Endothelial cell of umbilical vein (primary cell): ENCODE results near the gene HDAC3. TPM values are rescaled to one million over a fixed set of nuclear protein-coding genes. Genes with fewer than 3 reads are reported as not detected.

Experiments
- BruUV-seq: library from RNA; stranded (reverse); fragments of 400-500 nt; replicated peaks from 2 replicates; lab custom pipeline; 2021; lab: Mats Ljungman, UMichigan
- CTCF ChIA-PET: fragments of 300-600, 350-600 bp; sonication (Branson Sonifier 250); formaldehyde crosslinking; loops from one replicate; lab custom pipeline; 2021; ENCODE audit warnings: antibody characterized with exemption, inconsistent platforms; lab: Charles Lee
- POLR2A ChIA-PET: fragments of 300-600, 350-600 bp; sonication (Branson Sonifier 250); formaldehyde crosslinking; loops from one replicate; lab custom pipeline; 2021; ENCODE audit warnings: antibody characterized with exemption, inconsistent platforms; lab: Charles Lee
- DNase-seq: peaks from one replicate; pipeline ENCODE4 v3.0.0-alpha.2; 2011; ENCODE audit warnings: low read depth, low spot score
- FAIRE-seq: peaks from 2 replicates; lab custom pipeline; 2011; peaks lifted over from hg19 to GRCh38; lab: Jason Lieb, UNC
- H2AFZ ChIP-seq: 2 replicates; pipeline ENCODE4 v1.6.0; 2012; ENCODE audit warnings: low read depth, low read length, control low read depth, inconsistent platforms
- H3K27ac ChIP-seq: 2 replicates; pipeline ENCODE4 v1.5.1; 2011; ENCODE audit warnings: low read depth, mild to moderate bottlenecking, control low read depth, low read length, moderate library complexity; ENCODE audit not compliant: insufficient read depth
- H3K27me3 ChIP-seq, 2 experiments: 2 replicates each; pipeline versions ENCODE4 v1.6.0 to v1.6.1; 2011; ENCODE audit warnings: low read length in 2 of 2, mixed read lengths in 1 of 2; ENCODE audit not compliant: control insufficient read depth in 2 of 2, insufficient read depth in 2 of 2
- H3K36me3 ChIP-seq, 2 experiments: 2 replicates in 1 of 2; 3 replicates in 1 of 2; pipeline ENCODE4 v1.5.1; 2011; ENCODE audit warnings: low read length in 2 of 2, mild to moderate bottlenecking in 1 of 2, moderate library complexity in 1 of 2; ENCODE audit not compliant: control insufficient read depth in 2 of 2, insufficient read depth in 2 of 2; ENCODE audit errors: extremely low read depth in 1 of 2
- H3K4me1 ChIP-seq: 3 replicates; pipeline ENCODE4 v1.5.1; 2011; ENCODE audit warnings: mild to moderate bottlenecking, low read length; ENCODE audit not compliant: control insufficient read depth, insufficient read depth; ENCODE audit errors: extremely low read depth
- H3K4me2 ChIP-seq: 2 replicates; pipeline ENCODE4 v1.6.1; 2011; ENCODE audit warnings: low read length, control low read depth, mixed read lengths; ENCODE audit not compliant: insufficient read depth
- H3K4me3 ChIP-seq, 3 experiments: fragments of 200-600 bp in 1 of 3; sonication (generic), shearing (Covaris generic) in 1 of 3; replicated peaks in 1 of 3; 2 replicates each; pipeline ENCODE4 v1.5.1; 2011 to 2016; ENCODE audit warnings: control low read depth in 3 of 3, low read length in 3 of 3, mild to moderate bottlenecking in 2 of 3, inconsistent platforms in 1 of 3, low read depth in 1 of 3, moderate library complexity in 1 of 3; ENCODE audit not compliant: insufficient read depth in 1 of 3
- H3K79me2 ChIP-seq: 2 replicates; pipeline ENCODE4 v1.6.0; 2012; ENCODE audit warnings: low read length, inconsistent platforms; ENCODE audit not compliant: control insufficient read depth, insufficient read depth
- H3K9ac ChIP-seq: replicated peaks from 2 replicates; pipeline ENCODE3; 2011; ENCODE audit warnings: low read length, control low read depth; ENCODE audit not compliant: insufficient read depth; ENCODE audit errors: extremely low read depth
- H3K9me1 ChIP-seq: replicated peaks from 3 replicates; pipeline ENCODE4 v1.6.0; 2011; ENCODE audit warnings: mild to moderate bottlenecking, low read length; ENCODE audit not compliant: control insufficient read depth, insufficient read depth; ENCODE audit errors: extremely low read depth
- H3K9me3 ChIP-seq: replicated peaks from 2 replicates; pipeline ENCODE4 v1.5.1; 2012; ENCODE audit warnings: low read length, inconsistent platforms; ENCODE audit not compliant: control insufficient read depth, insufficient read depth
- H4K20me1 ChIP-seq: replicated peaks from 2 replicates; pipeline ENCODE3; 2011; ENCODE audit warnings: mild to moderate bottlenecking, low read length; ENCODE audit not compliant: control insufficient read depth, insufficient read depth; ENCODE audit errors: extremely low read depth
- CTCF ChIP-seq, 2 donors: IDR thresholded peaks; 1 replicate in 1 of 2; 2 replicates in 1 of 2; pipeline ENCODE4 v1.5.1; 2011; ENCODE audit warnings: low read length in 2 of 2, mild to moderate bottlenecking in 2 of 2, moderate library complexity in 2 of 2, control low read depth in 1 of 2, inconsistent platforms in 1 of 2, low read depth in 1 of 2; ENCODE audit not compliant: insufficient read depth in 1 of 2; ENCODE audit errors: extremely low read depth in 1 of 2
- EZH2 ChIP-seq: IDR thresholded peaks from 2 replicates; pipeline ENCODE4 v1.6.1; 2012; ENCODE audit warnings: borderline replicate concordance, low read depth, mild to moderate bottlenecking, moderate library complexity, low read length, inconsistent platforms; ENCODE audit not compliant: severe bottlenecking
- FOS ChIP-seq: IDR thresholded peaks from 2 replicates; pipeline ENCODE4 v1.6.1; 2011; ENCODE audit warnings: mild to moderate bottlenecking, low read length, moderate library complexity, borderline replicate concordance; ENCODE audit not compliant: insufficient read depth
- JUN ChIP-seq: IDR thresholded peaks from 2 replicates; pipeline ENCODE4 v1.6.1; 2011; ENCODE audit warnings: borderline replicate concordance, low read depth; ENCODE audit not compliant: insufficient read length, insufficient read depth
- MYC ChIP-seq: IDR thresholded peaks from one replicate; pipeline ENCODE4 v1.6.1; 2011; ENCODE audit warnings: mild to moderate bottlenecking, low read depth, low read length
- POLR2A ChIP-seq: IDR thresholded peaks from 2 replicates; pipeline ENCODE4 v1.6.1; 2012; ENCODE audit warnings: low read depth, mild to moderate bottlenecking, control low read depth, low read length
- dilution Hi-C: fragments of 300-500 bp; cut with MboI; formaldehyde crosslinking; loops from one replicate; pipeline ENCODE4 v1.15.0; 2019; ENCODE audit warnings: low sequenced_read_pairs; ENCODE audit not compliant: extremely low pct_ligation_motif_present
- intact Hi-C: fragments of 100-400 bp; cut with micrococcal nuclease; formaldehyde crosslinking; loops from one replicate; pipeline ENCODE4 v1.10.0; 2022
- polyA plus RNA-seq, 4 experiments: library from polyadenylated mRNA; depleted of rRNA in 3 of 4; stranded (reverse) in 3 of 4; unstranded in 1 of 4; fragments of >200 nt; gene quantifications; 2 replicates each; pipeline versions ENCODE4 v1.2.1 to v1.2.3, GENCODE V29; 2011 to 2012; ENCODE audit warnings: missing spikeins in 1 of 4
- total RNA-seq: library from RNA; stranded (reverse); gene quantifications from 2 replicates; pipeline ENCODE4 v1.2.3, GENCODE V29; 2021

Gene HDAC3
- total and polyA plus RNA-seq, 2 donors (not counting 3 experiments of a cell fraction or from before 2014, with no cell fraction given): 58.5 to 75.5 TPM

- FAIRE-seq (peak; percentile 68), DNase-seq (peak; percentile 21)
- Histone ChIP-seq H3K9me1 (no peaks in the 10 kb centered on the region), H3K36me3 (peaks cover 6 to 20% of the 10 kb centered on the region in 2 experiments), H3K4me3 (no peak overlapping the region), H3K4me1 (peaks cover 60% of the 10 kb centered on the region), H3K9me3 (no peaks in the 10 kb centered on the region), H3K27ac (no peak overlapping the region), H3K9ac (no peak overlapping the region), H4K20me1 (no peaks in the 10 kb centered on the region), H2AFZ (no peak overlapping the region), H3K79me2 (peaks cover 53% of the 10 kb centered on the region), H3K27me3 (no peaks in the 10 kb centered on the region), H3K4me2 (no peak overlapping the region)
- peak; percentile 31 to 37 for TF ChIP-seq CTCF (IDR thresholded peaks at IDR 0.05; ENCODE audit: extremely low read depth in 1 of 2, insufficient read depth in 1 of 2, low read depth in 1 of 2, low read length in 2 of 2)
- TF ChIP-seq FOS: no peak
- POLR2A ChIA-PET: no interaction called here
- intact Hi-C loops (no loop called here), dilution Hi-C loops (no loop called here)
- no TSS peak for BruUV-seq
- CTCF ChIA-PET: interaction anchor here (1.2 to 2.7 kb wide), 7 partner anchors 10 to 283 kb away, joined by 3 to 16 read pairs (median 5); partner anchors contain the start of genes DELE1 and PCDH1
Observed at GRCh38 chr5:141677415-141677814, 40.8 kb upstream of the HDAC3 start.

- Histone ChIP-seq H3K79me2 (peaks cover 55% of the 10 kb centered on the region), H4K20me1 (no peaks in the 10 kb centered on the region), H3K9ac (no peak overlapping the region), H3K4me2 (no peak overlapping the region), H3K9me3 (no peaks in the 10 kb centered on the region), H3K27ac (no peak overlapping the region), H3K9me1 (no peaks in the 10 kb centered on the region), H3K27me3 (no peaks in the 10 kb centered on the region), H2AFZ (no peak overlapping the region), H3K4me3 (no peak overlapping the region), H3K36me3 (peaks cover 14 to 36% of the 10 kb centered on the region in 2 experiments), H3K4me1 (peaks cover 50% of the 10 kb centered on the region)
- no peak for TF ChIP-seq JUN
- TF ChIP-seq MYC: no peak
- peak; percentile 10 for TF ChIP-seq POLR2A
- no peak for TF ChIP-seq EZH2
- CTCF ChIA-PET: interaction anchor here (1.2 to 2.7 kb wide), 7 partner anchors 8 to 285 kb away, joined by 3 to 16 read pairs (median 5); partner anchors contain the start of gene PCDH1
- FAIRE-seq: peak; percentile 28
- DNase-seq: no peak
- dilution Hi-C loops (no loop called here), intact Hi-C loops (no loop called here)
- no TSS peak for BruUV-seq
- POLR2A ChIA-PET: no interaction called here
Observed at GRCh38 chr5:141675672-141676071, 39.0 kb upstream of the HDAC3 start.
